ENCODE results near the gene TCF25.
"Not testable (repeated sequence)": the region's sequence is repeated elsewhere in the genome, so short reads cannot be mapped to it uniquely, and the experiment has no call there.

Gene TCF25

DNA sequence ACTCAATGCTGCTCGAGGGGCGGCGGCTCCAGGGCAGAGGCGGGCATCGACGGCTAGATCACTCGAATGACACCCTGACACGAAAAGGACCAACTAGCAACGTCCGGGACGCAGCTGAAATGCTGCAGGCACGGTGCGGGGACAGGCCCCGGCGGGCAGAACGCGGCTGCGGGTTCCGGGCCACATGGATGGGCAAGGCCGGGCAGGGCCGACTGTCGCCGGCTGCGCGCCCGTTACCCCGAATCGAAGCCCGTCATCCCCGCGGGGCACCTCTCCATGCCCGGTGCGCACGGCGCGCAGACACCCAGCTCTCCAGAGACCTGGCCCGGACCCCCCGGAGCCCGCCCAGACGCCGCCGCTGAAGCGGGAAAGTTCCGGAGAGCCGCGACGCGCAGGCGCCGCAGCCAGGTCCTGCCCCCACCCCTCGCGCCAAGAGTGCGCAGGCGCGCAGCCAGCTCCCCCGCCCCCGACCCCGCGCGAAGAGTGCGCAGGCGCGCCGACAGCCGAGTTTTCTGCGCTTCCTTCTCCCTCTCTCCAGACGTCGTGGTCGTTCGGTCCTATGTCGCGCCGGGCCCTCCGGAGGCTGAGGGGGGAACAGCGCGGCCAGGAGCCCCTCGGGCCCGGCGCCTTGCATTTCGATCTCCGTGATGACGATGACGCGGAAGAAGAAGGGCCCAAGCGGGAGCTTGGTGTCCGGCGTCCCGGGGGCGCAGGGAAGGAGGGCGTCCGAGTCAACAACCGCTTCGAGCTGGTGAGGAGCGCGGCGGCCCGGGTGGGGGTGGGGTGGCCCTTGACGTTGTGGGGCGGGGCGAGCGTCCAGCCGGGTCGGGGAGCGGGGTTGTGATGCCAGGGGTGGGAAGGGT, at the start of gene TCF25:
TCF25 (plus strand) TSS at position 484 of the 863 bp plus-strand sequence; CDS start at position 560, 76 bp downstream.
- in situ Hi-C loops (cut with HindIII; ENCODE audit: low sequenced_read_pairs): no loop called here

DNA sequence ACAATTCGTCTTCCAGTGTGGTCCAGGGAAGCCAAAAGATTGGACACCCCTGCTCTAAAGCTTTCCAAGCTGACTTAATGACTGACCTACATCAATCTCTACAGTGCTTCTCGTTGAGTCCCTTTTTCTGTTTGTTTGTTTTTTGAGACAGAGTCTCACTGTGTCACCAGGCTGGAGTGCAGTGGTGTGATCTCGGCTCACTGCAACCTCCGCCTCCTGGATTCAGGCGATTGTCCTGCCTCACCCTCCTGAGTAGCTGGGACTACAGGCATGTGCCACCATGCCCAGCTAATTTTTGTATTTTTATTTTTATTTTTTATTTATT, 49.6 kb upstream of the TCF25 start:
- in situ Hi-C loops (cut with HindIII; ENCODE audit: low sequenced_read_pairs): not testable (repeated sequence)

GRCh38 chr16:89826531-89827382, 46.6 kb upstream of the TCF25 start:
- in situ Hi-C loops (cut with HindIII; ENCODE audit: low sequenced_read_pairs): no loop called here

- in situ Hi-C loops (cut with HindIII; ENCODE audit: low sequenced_read_pairs): no loop called here
These were observed 45.8 kb upstream of the TCF25 start for GRCh38 chr16:89827383-89828198.

GRCh38 chr16:89828199-89828869, 45.1 kb upstream of the TCF25 start, which contains the start of gene SPIRE2:
SPIRE2 (plus strand) TSS chr16:89828475; CDS start chr16:89828551, 76 bp downstream.
- in situ Hi-C loops (cut with HindIII; ENCODE audit: low sequenced_read_pairs): no loop called here

- in situ Hi-C loops (cut with HindIII; ENCODE audit: low sequenced_read_pairs): no loop called here
These were observed 44.3 kb upstream of the TCF25 start for GRCh38 chr16:89828870-89829629.

DNA sequence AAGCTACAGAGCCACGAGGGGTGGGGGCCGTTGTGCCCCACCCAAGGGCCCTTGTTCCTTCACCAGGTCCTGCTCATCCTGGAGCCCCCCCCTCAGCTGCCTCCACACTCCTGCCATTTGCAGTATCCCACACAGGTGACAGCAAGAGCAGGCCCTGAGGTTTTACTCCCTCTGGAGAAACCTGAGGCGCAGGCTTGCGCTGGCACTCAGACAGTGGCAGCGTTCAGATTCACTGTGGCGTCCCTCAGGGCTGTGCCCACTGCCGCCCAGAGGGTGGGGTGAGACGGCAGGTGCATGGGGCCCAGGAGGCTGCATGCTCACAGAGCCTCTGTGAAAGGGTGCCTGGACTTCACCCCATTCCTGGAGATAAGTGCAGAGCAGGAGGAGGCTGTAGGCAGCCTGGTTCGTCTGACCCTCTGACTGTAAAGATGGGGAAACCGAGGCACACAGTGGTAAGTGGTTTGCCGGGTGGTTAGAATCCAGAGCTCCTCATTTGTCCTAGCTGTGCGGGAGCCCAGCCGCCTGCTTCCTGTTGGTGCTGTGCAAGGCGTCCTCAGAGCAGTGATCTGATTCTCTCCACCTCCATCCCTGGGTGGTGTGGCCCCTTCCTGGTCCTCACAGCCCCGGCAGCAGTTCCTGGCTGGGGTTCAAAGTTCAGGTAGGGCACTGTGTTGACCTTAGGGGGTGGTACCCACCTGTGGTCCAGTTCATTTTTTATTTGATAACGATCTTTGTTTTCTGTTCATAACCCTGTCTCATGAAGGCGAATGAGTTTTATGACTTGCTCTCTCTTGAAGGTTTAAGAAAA, 43.6 kb upstream of the TCF25 start:
- in situ Hi-C loops (cut with HindIII; ENCODE audit: low sequenced_read_pairs): no loop called here

GRCh38 chr16:89831810-89832328, 41.5 kb upstream of the TCF25 start:
- in situ Hi-C loops (cut with HindIII; ENCODE audit: low sequenced_read_pairs): no loop called here

GRCh38 chr16:89833664-89834363, 39.6 kb upstream of the TCF25 start:
- in situ Hi-C loops (cut with HindIII; ENCODE audit: low sequenced_read_pairs): not testable (repeated sequence)

- in situ Hi-C loops (cut with HindIII; ENCODE audit: low sequenced_read_pairs): not testable (repeated sequence)
These were observed 38.5 kb upstream of the TCF25 start for GRCh38 chr16:89834813-89835363.

- in situ Hi-C loops (cut with HindIII; ENCODE audit: low sequenced_read_pairs): not testable (repeated sequence)
These were observed 36.9 kb upstream of the TCF25 start for GRCh38 chr16:89836484-89836883.

- in situ Hi-C loops (cut with HindIII; ENCODE audit: low sequenced_read_pairs): no loop called here
These were observed 36.3 kb upstream of the TCF25 start for GRCh38 chr16:89837014-89837546.

DNA sequence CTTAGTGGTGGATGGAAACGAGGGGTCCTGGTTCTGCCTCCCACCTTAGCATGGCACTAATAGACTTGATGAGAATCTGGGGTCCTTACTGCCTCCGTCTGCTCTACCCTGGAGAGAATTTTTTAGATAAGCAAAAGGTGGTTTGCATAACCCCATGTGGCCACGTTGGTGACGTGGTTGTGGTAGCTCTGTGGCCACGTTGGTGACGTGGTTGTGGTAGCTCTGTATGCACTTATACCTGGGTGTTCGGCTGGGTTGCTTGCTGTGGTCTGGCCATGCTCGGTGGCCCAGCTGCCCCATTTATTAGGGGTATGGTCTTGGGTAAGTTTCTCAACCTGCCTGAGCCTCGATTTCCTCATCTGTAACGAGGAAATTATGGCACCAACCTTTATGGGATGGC, 32.1 kb upstream of the TCF25 start:
- in situ Hi-C loops (cut with HindIII; ENCODE audit: low sequenced_read_pairs): no loop called here

DNA sequence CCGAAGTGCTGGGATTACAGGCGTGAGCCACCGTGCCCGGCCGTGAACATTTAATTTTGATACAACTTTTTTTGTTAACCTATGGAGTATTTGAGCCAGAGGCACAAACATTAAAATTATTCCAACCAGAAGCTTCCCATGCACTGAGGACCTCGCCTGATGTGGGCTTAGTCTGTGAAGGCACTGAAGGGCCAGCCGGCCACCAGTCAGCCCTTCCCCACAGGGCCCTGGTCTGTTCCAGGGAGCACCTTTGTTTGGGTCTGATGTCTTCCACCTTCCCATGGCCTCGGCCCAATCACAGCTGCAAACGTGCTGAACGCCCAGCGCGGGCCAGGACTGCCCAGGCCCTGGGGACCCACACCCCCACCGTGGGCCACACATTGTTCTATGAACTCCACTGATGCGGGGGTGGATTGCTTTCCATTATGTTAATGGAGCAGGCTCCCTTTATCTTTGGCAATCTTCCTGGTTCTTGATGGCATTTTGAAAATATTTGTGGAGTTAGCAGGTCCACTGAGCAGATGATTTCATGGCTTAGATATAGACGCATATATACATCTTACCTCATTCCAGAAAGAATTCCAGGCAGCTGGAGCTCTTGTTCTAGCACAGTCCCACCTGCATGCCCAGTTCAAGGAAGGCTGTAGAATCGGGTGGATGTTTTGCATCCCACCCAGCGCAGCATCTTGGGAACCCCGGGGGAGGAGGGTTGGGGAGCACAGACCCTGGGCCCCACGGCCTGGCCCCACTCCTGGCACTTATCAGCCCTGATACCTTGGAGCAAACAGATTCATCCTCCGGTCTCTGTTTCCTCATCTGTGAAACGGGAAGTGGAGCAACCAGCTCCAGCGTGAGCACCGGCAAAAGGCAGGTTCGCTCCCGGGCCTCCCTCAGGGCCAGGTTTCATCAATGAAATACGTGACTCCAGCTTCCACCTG, 30.7 kb upstream of the TCF25 start:
- in situ Hi-C loops (cut with HindIII; ENCODE audit: low sequenced_read_pairs): no loop called here

- in situ Hi-C loops (cut with HindIII; ENCODE audit: low sequenced_read_pairs): no loop called here
These were observed 29.7 kb upstream of the TCF25 start for GRCh38 chr16:89843409-89844350.

Data from DLD1 (cell line).